ENCODE data around the gene NCAPD2.
A peak's percentile ranks its signal among the peaks of the same experiment; 100 is the strongest.
"Not testable (repeated sequence)": the region's sequence is repeated elsewhere in the genome, so short reads cannot be mapped to it uniquely, and the experiment has no call there.

Gene NCAPD2

GRCh38 chr12:6553051-6553868 is 59.4 kb downstream of the NCAPD2 start:
- TF ChIP-seq, protein P1, sequence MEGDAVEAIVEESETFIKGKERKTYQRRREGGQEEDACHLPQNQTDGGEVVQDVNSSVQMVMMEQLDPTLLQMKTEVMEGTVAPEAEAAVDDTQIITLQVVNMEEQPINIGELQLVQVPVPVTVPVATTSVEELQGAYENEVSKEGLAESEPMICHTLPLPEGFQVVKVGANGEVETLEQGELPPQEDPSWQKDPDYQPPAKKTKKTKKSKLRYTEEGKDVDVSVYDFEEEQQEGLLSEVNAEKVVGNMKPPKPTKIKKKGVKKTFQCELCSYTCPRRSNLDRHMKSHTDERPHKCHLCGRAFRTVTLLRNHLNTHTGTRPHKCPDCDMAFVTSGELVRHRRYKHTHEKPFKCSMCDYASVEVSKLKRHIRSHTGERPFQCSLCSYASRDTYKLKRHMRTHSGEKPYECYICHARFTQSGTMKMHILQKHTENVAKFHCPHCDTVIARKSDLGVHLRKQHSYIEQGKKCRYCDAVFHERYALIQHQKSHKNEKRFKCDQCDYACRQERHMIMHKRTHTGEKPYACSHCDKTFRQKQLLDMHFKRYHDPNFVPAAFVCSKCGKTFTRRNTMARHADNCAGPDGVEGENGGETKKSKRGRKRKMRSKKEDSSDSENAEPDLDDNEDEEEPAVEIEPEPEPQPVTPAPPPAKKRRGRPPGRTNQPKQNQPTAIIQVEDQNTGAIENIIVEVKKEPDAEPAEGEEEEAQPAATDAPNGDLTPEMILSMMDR (IDR thresholded peaks at IDR 0.05; ENCODE audit: insufficient read depth, low read depth, low read length, missing control alignments) = no peak
- no peak for DNase-seq (ENCODE audit: low read depth)
- H3K4me3 ChIP-seq (ENCODE audit: low read depth, low read length) = peak overlapping the region; percentile 9; the same call in 1 of the 2 replicates

GRCh38 chr12:6554168-6555017 is 60.5 kb downstream of the NCAPD2 start:
- TF ChIP-seq, protein P1 (IDR thresholded peaks at IDR 0.05; ENCODE audit: insufficient read depth, low read depth, low read length, missing control alignments) = peak; percentile 82
- peak overlapping the region; percentile 89 for H3K4me3 ChIP-seq (ENCODE audit: low read depth, low read length)
- peak; percentile 91 for DNase-seq (ENCODE audit: low read depth)

DNA sequence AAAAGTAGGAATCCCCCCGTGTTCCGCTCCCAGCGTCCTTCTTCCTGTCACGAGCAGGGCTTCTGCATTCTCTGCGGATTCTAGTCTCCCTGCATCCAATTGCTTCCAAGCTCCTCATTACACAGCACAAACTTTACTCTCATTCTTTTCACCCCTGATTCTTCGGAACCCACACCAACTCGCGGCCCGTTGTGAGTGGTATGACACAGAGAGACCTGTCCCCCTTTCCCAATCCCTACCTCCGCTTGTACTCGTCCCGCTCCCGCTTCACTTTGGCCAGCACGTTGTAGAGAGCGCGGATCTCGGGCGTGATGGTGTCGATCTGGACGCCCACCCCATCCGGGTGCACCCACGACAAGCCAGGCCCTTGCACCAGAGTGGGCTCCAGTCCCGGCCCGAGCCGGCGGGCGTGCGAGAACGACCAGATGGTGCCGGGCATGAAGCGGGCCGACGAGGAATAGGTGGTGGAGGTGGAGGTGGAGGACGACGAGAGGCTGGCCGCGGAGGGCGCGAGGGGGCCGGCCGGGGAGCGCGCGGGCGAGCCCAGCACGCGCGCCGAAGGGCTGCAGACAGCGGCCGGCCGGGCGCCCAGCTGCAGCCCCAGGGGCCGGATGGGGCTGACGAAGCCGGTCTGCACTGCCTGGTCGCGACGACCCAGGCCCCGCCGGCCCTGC is 61.3 kb downstream of the NCAPD2 start:
- DNase-seq (ENCODE audit: low read depth) = no peak
- TF ChIP-seq, protein P1 (IDR thresholded peaks at IDR 0.05; ENCODE audit: insufficient read depth, low read depth, low read length, missing control alignments) = no peak
- peak overlapping the region; percentile 89 for H3K4me3 ChIP-seq (ENCODE audit: low read depth, low read length)

DNA sequence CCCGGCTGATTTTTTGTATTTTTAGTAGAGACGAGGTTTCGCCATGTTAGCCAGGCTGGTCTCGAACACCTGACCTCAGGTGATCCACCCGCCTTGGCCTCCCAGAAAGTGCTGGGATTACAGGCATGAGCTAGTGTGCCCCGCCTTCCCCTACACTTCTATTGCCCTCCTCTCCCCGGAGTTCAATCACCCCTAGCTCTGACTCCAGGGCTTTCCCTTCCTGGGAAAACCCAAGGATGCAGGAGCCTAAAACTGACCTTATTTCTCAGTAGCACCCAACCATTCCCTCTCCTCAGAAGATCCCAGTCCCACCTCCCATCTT is 62.6 kb downstream of the NCAPD2 start:
- not testable (repeated sequence) for H3K4me3 ChIP-seq (ENCODE audit: low read depth, low read length); DNase-seq (ENCODE audit: low read depth)

GRCh38 chr12:6556857-6557256 is 63.0 kb downstream of the NCAPD2 start:
- DNase-seq (ENCODE audit: low read depth) = no peak
- no peak overlapping the region for H3K4me3 ChIP-seq (ENCODE audit: low read depth, low read length)
- TF ChIP-seq, protein P1 (IDR thresholded peaks at IDR 0.05; ENCODE audit: insufficient read depth, low read depth, low read length, missing control alignments) = no peak

- peak; percentile 78 for DNase-seq (ENCODE audit: low read depth)
- not testable (repeated sequence) for H3K4me3 ChIP-seq (ENCODE audit: low read depth, low read length)
- TF ChIP-seq, protein P1 (IDR thresholded peaks at IDR 0.05; ENCODE audit: insufficient read depth, low read depth, low read length, missing control alignments) = peak; percentile 48
These were observed 64.3 kb downstream of the NCAPD2 start for GRCh38 chr12:6558014-6558760.
